ENCODE data around the gene CCSER1.

CCSER1 gene

DNA sequence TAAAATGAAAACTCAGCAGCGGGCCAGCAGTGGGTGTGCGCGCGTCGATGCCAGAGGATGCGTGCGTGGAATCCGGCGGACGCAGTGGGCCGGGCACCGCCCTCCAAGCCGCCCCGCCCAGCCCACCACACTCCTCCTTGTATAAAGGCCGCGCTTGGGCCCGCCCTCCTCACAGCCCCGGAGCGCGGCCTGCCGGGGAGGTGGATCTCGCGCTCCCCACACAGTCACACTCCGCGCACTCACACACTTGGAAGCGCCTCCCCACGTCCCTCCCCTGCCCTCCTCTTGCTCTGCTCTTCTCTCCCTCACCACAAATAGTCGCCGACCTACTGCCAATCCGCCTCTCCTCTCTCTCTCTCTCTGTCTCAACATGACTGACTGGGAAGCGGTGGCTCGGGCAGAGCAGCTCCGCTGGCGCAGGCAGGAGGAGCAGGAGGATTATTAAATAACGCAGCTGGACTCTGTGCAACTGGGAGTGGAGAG lies at the start of gene CCSER1:
TSS of gene CCSER1 (plus strand) at position 172 of the 483 bp plus-strand sequence.
- DNase-seq (ENCODE audit: low read depth in 1 of 2, low spot score in 1 of 2) = peak in 1 of 2 donors; percentile 17

DNA sequence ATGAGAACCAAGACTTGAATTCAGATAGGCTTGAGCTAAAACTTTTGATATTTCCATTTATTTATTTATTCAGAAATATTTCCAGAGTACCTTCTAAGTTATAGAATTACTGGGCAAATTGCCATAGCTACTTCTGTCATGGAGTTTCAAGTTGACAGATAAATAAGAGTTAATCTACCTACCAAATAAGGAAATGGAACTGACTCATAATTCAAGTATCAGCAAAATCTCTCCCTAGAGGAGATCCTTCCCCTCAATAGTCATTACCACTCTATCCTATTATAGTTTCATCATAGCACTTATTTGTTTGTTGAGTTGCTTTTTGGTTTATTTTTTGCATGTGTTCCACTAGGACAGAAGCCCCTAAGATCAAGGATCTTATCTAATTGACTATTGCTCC lies 48.8 kb upstream of the CCSER1 start:
- DNase-seq (ENCODE audit: low read depth in 1 of 2, low spot score in 1 of 2) = no peak

GRCh38 chr4:90080116-90080515 lies 47.1 kb upstream of the CCSER1 start:
- no peak for DNase-seq (ENCODE audit: low read depth in 1 of 2, low spot score in 1 of 2)

- DNase-seq (ENCODE audit: low read depth in 1 of 2, low spot score in 1 of 2) = no peak
These were observed 45.6 kb upstream of the CCSER1 start for GRCh38 chr4:90081432-90082144.

DNA sequence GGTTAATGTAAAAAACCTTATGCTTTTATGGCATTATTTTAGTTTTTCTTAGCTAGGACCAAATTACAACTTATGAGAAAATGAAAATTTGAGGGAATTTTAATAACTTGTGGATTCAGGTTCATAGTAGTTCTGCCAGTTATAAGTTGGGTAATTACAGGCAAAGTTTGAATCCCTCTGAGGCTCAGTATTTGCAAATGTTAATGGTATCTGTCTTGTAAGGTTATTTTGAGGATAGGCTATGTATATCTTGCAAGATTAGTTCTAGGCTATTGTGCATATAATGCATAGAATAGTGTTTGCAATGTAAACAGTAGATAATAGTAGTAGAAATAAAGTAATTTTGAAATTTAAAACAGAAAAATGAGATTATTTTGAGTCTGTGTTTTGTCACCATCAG lies 44.7 kb upstream of the CCSER1 start:
- no peak for DNase-seq (ENCODE audit: low read depth in 1 of 2, low spot score in 1 of 2)

- no peak for DNase-seq (ENCODE audit: low read depth in 1 of 2, low spot score in 1 of 2)
These were observed 42.8 kb upstream of the CCSER1 start for GRCh38 chr4:90084277-90084966.

DNA sequence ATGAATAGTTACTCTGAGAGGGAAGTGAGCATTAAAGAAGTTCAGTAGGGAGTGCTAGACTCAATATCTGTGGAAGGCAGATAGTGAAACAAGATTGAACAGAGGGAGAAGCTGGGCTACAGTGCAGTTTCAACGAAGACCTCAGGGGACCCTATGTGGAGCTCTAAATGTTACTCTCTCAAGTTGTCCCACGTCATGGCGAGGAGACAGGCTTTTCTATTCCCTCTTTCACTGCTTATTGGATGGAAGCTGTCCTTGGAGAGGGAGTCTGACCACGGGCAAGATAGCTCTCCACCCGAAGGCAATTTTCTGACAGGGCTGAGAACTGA lies 42.3 kb upstream of the CCSER1 start:
- DNase-seq (ENCODE audit: low read depth in 1 of 2, low spot score in 1 of 2) = no peak

GRCh38 chr4:90093526-90093925 lies 33.7 kb upstream of the CCSER1 start:
- DNase-seq (ENCODE audit: low read depth in 1 of 2, low spot score in 1 of 2) = no peak

- DNase-seq (ENCODE audit: low read depth in 1 of 2, low spot score in 1 of 2) = no peak
These were observed 32.2 kb upstream of the CCSER1 start for GRCh38 chr4:90095000-90095399.

DNA sequence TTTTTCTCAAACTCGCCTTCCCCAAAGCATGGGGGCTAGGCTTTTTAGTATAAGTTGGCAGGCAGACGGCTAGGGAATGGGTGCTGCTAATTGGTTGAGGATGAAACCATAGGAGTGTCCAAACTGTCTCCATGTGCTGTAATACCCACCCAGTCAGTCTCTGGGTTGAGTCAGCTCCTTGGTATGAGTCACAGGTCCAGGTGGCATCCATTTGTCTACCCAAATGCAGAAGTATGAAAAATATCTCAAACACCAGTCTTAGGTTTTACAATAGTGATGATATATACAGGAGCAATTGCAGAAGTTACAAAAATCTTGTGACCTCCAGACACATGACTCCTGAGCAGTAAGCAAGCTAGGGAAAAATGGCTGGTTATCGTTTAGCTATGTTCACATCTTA lies 27.4 kb upstream of the CCSER1 start:
- DNase-seq (ENCODE audit: low read depth in 1 of 2, low spot score in 1 of 2) = no peak

DNA sequence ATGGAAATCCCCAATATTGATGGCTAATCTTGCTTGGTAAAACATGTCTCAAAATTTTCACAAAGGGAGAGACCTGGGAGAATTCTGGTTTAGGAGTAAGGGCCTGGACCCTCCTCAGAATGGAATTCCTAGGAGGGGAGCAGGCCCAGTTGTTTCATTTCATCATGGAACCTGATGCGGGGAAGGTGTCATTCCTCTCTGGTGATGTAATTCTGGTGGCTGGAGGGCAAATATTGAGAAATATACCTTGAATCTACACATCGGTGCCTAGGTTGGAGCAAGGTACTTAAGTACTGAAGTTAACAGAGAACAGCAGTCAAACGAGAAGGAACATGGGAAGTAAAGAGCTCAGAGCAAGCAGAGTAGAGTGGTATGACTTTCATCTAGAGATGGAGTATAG lies 23.2 kb upstream of the CCSER1 start:
- DNase-seq (ENCODE audit: low read depth in 1 of 2, low spot score in 1 of 2) = no peak

GRCh38 chr4:90105274-90105673 lies 21.9 kb upstream of the CCSER1 start:
- DNase-seq (ENCODE audit: low read depth in 1 of 2, low spot score in 1 of 2) = no peak

DNA sequence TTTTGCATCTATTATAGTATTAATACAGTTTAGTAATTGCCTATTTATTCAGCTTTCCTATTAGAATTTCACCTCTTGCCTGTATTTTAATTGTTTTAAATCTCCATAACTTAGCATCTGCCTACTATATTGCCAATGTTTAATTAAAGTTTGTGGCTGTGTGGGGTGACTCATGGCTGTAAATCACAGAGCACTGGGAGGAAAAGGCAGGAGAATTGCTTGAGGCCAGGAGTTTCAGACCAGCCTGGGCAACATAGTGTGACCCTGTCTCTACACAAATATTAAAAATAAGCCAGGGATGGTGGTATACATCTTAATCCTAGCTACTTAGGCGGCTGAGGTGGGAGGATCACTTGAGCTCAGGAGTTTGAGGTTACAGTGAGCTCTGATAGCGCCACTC lies 14.5 kb upstream of the CCSER1 start:
- DNase-seq (ENCODE audit: low read depth in 1 of 2, low spot score in 1 of 2) = no peak

DNA sequence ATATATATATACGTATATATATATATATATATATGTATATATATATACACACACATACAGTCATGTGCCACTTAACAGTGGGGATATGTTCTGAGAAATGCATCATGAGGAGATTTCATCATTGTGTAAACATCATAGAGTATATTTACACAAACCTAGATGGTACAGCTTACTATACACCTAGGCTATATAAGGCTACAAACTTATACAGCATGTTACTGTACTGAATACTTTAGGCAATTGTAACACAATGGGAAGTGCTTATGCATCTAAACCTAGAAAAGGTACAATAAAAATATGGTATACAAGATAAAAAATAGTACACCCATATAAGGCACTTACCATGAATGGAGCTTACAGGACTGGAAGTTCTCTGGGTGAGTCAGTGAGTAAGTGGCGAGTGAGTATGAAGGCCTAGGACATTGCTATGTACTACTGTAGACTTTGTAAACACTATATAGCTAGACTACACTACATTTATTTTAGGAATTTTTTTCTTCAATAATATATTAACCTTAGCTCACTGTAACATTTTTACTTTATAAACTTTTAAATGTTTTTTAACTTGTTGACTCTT lies 13.2 kb upstream of the CCSER1 start:
- DNase-seq (ENCODE audit: low read depth in 1 of 2, low spot score in 1 of 2) = no peak

GRCh38 chr4:90118527-90119195 lies 8.5 kb upstream of the CCSER1 start:
- no peak for DNase-seq (ENCODE audit: low read depth in 1 of 2, low spot score in 1 of 2)

DNA sequence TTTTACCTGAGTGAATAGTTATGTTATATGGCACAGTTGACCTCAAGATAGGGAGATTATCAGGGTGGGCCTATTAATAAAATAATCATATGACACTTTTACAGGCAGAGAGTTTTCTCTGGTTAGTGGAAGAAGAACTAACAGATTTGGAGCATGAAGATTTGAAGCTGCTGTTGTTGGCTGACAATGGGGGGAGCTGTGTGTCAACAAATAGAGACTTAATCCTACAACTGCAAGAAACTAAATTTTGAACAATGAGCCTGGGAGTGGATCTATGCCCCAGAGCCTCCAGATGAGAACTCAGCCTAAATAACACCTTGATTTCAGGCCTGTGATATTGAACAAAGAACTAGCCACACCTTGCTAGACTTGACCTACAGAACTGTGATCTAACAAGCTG lies 7.2 kb upstream of the CCSER1 start:
- DNase-seq (ENCODE audit: low read depth in 1 of 2, low spot score in 1 of 2) = no peak

DNA sequence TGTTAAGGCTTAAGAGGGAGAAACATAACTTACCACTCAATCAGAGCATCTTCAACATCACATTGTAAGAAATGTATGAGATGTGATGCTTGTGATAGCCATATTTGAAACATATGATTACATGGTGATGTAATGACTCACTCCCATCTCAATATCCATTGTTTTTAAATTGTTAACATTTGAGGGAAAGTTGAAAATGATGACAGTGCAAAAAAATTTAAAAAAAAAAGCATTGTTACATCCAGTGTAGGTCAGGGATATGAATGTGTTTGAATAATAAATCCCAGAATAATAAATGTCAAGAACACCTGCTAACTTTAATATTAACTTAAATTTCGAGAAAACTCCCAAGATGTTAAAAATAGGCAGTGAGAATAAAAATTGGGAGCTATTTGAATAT lies 6.4 kb upstream of the CCSER1 start:
- no peak for DNase-seq (ENCODE audit: low read depth in 1 of 2, low spot score in 1 of 2)

DNA sequence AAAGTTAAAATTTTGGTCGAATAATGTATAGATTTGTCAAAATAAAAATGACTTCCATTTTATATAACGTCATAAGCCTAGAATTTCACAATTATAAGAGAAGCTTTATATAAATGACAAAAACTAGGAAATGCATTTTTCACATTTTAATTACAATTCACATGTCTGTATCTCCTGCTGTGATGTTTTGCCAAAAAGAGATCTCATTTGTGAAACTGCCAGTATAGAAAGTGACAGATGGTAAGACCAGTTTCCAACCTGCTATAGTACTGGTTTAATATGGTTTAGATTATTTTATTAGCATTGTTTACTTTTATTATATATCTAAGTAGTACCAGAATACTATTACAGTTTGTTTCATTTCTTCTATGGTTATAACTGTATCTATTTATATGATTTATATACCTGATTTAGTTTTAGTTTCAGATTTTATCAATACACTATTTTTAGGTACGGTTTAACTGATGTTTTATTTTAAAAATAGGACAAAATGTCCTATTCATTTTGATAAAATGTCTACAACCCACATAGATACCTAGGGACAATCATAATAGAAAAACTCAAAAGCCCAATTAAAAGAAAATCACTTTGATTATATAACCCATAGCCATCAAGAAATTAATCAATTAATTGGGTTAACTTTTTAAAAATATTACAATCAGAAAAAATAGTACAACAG lies 5.4 kb upstream of the CCSER1 start:
- no peak for DNase-seq (ENCODE audit: low read depth in 1 of 2, low spot score in 1 of 2)

DNA sequence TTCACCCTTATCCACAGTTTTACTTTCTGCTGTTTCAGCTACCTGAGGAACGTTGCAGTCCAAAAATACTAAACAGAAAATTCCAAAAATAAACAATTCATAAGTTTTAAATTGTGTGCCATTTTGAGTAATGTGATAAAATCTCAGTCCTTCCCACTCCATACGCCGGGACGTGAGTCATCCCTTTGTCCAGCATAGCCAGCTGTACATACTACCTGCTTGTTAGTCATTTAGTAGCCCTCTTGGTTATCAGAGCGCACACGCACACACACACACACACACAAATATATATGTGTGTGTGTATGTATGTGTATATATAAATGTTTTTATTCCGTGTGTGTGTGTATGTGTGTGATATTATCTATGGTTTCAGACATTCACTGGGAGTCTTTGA lies 4.8 kb upstream of the CCSER1 start:
- DNase-seq (ENCODE audit: low read depth in 1 of 2, low spot score in 1 of 2) = no peak

GRCh38 chr4:90124276-90124675 lies 2.9 kb upstream of the CCSER1 start:
- DNase-seq (ENCODE audit: low read depth in 1 of 2, low spot score in 1 of 2) = no peak

DNA sequence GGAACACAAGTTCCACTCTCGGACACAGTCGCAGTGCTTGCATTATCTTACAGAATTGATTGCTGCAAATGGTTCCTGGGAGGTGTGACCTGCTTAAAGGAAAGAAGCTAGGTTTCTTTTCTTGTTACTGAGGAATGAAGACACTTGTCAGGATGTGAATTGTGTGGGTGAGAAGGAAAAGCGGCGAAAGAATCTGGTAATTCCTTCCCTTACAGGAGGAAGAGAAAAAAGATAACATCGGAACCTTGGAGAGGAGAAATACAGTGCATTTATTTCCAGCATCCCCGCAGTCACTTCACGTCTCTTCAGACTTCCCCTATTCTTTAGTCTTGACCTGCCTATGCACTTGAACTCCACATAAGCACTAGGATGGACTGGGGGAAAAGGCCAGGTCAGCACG lies 389 bp upstream of the CCSER1 start:
- DNase-seq (ENCODE audit: low read depth in 1 of 2, low spot score in 1 of 2) = no peak
